Activated CD4-positive, alpha-beta T cell treated with anti-CD3 and anti-CD28 coated beads for 36 hours (primary cell): Measurements from ENCODE around the gene PON1. TPM values are rescaled to one million over a fixed set of nuclear protein-coding genes. Genes with fewer than 3 reads are reported as not detected.

Source experiments
- ATAC-seq: fragments of 200-7000 bp; cut with Tn5 transposase; one replicate; pipeline ENCODE4 v1.10.0; 2021; ENCODE audit warnings: mild to moderate bottlenecking, moderate library complexity
- CTCF ChIA-PET: fragments of 350-600 bp; sonication (Branson Sonifier 250); formaldehyde crosslinking; loops from one replicate; lab custom pipeline; 2021; ENCODE audit warnings: antibody characterized with exemption; lab: Charles Lee
- POLR2A ChIA-PET: fragments of 350-600 bp; sonication (Branson Sonifier 250); formaldehyde crosslinking; loops from one replicate; lab custom pipeline; 2021; ENCODE audit warnings: antibody characterized with exemption, inconsistent platforms; lab: Charles Lee
- DNase-seq: peaks from one replicate; pipeline ENCODE4 v3.0.0-alpha.2; 2020
- H3K27ac Mint-ChIP-seq: one replicate; pipeline ENCODE4 v1.8.0; 2021; ENCODE audit warnings: mixed read lengths
- H3K27me3 Mint-ChIP-seq: one replicate; pipeline ENCODE4 v1.8.0; 2021; ENCODE audit warnings: mixed read lengths
- H3K36me3 Mint-ChIP-seq: one replicate; pipeline ENCODE4 v1.8.0; 2021; ENCODE audit warnings: low read depth, mixed read lengths
- H3K4me1 Mint-ChIP-seq: one replicate; pipeline ENCODE4 v1.8.0; 2021; ENCODE audit warnings: mixed read lengths
- H3K4me3 Mint-ChIP-seq: one replicate; pipeline ENCODE4 v1.8.0; 2021; ENCODE audit warnings: mild to moderate bottlenecking, moderate library complexity, mixed read lengths
- H3K9me3 Mint-ChIP-seq: one replicate; pipeline ENCODE4 v1.8.0; 2021; ENCODE audit warnings: low read depth, mixed read lengths
- intact Hi-C, 2 experiments: fragments of 100-400 bp; cut with DNase I in 1 of 2; cut with micrococcal nuclease in 1 of 2; formaldehyde crosslinking; loops; one replicate each; pipeline versions ENCODE4 v1.14.2 to v1.15.1; 2022 to 2024; cut with DNase I, micrococcal nuclease
- total RNA-seq, 2 experiments: library from RNA; stranded (reverse); gene quantifications; one replicate each; pipeline ENCODE4 v1.2.3, GENCODE V29; 2021

The PON1 gene
- total RNA-seq, 2 experiments from 2014 or later = not detected

- DNase-seq (no peak), ATAC-seq (no peak)
- ChIA-PET POLR2A (no interaction called here), CTCF (no interaction called here)
- Mint-ChIP-seq H3K27me3 (peaks cover 3% of the 10 kb centered on the region), H3K36me3 (no peaks in the 10 kb centered on the region), H3K4me3 (no peak overlapping the region), H3K4me1 (no peaks in the 10 kb centered on the region), H3K9me3 (no peaks in the 10 kb centered on the region), H3K27ac (no peak overlapping the region)
- intact Hi-C loops = no loop called here
Measured at GRCh38 chr7:95317546-95317945, 6.8 kb downstream of the PON1 start.

- ChIA-PET CTCF (no interaction called here), POLR2A (no interaction called here)
- no peak for ATAC-seq
- H3K27ac Mint-ChIP-seq = no peak overlapping the region
- H3K4me3 Mint-ChIP-seq = no peak overlapping the region
- H3K9me3 Mint-ChIP-seq = no peaks in the 10 kb centered on the region
- H3K27me3 Mint-ChIP-seq = peaks cover 3% of the 10 kb centered on the region
- no peaks in the 10 kb centered on the region for H3K36me3 Mint-ChIP-seq
- DNase-seq = no peak
- no peaks in the 10 kb centered on the region for H3K4me1 Mint-ChIP-seq
- intact Hi-C loops = no loop called here
Measured at GRCh38 chr7:95316588-95316987, 7.7 kb downstream of the PON1 start.

GRCh38 chr7:95312561-95312960 lies 11.8 kb downstream of the PON1 start:
- Mint-ChIP-seq H3K4me1 (no peaks in the 10 kb centered on the region), H3K27ac (no peak overlapping the region), H3K27me3 (peaks cover 3% of the 10 kb centered on the region), H3K36me3 (no peaks in the 10 kb centered on the region), H3K9me3 (no peaks in the 10 kb centered on the region), H3K4me3 (no peak overlapping the region)
- POLR2A ChIA-PET = no interaction called here
- CTCF ChIA-PET = no interaction called here
- intact Hi-C loops = no loop called here
- DNase-seq (no peak), ATAC-seq (no peak)

- no peak overlapping the region for H3K4me3 Mint-ChIP-seq
- no peak overlapping the region for H3K27ac Mint-ChIP-seq
- H3K4me1 Mint-ChIP-seq = no peaks in the 10 kb centered on the region
- ATAC-seq = no peak
- no peaks in the 10 kb centered on the region for H3K36me3 Mint-ChIP-seq
- H3K9me3 Mint-ChIP-seq = no peaks in the 10 kb centered on the region
- CTCF ChIA-PET = no interaction called here
- H3K27me3 Mint-ChIP-seq = peaks cover 3% of the 10 kb centered on the region
- intact Hi-C loops = no loop called here
- DNase-seq = no peak
- POLR2A ChIA-PET = no interaction called here
Measured at GRCh38 chr7:95311389-95311788, 12.9 kb downstream of the PON1 start.

GRCh38 chr7:95309951-95310350 lies 14.4 kb downstream of the PON1 start:
- Mint-ChIP-seq H3K4me3 (no peak overlapping the region), H3K9me3 (no peaks in the 10 kb centered on the region), H3K27ac (no peak overlapping the region), H3K27me3 (peaks cover 9% of the 10 kb centered on the region), H3K4me1 (peaks cover under 1% of the 10 kb centered on the region), H3K36me3 (no peaks in the 10 kb centered on the region)
- no peak for DNase-seq
- CTCF ChIA-PET = no interaction called here
- POLR2A ChIA-PET = no interaction called here
- ATAC-seq = no peak
- intact Hi-C loops = no loop called here

GRCh38 chr7:95304990-95305389 lies 19.3 kb downstream of the PON1 start:
- no peak overlapping the region for H3K27ac Mint-ChIP-seq
- H3K36me3 Mint-ChIP-seq = no peaks in the 10 kb centered on the region
- ChIA-PET CTCF (no interaction called here), POLR2A (no interaction called here)
- intact Hi-C loops = no loop called here
- ATAC-seq = no peak
- no peaks in the 10 kb centered on the region for H3K9me3 Mint-ChIP-seq
- H3K27me3 Mint-ChIP-seq = peaks cover 12% of the 10 kb centered on the region
- DNase-seq = peak; percentile 25
- H3K4me3 Mint-ChIP-seq = no peak overlapping the region
- H3K4me1 Mint-ChIP-seq = peaks cover 4% of the 10 kb centered on the region

- no peak overlapping the region for H3K4me3 Mint-ChIP-seq
- no peak overlapping the region for H3K27ac Mint-ChIP-seq
- CTCF ChIA-PET = interaction anchor here (0.6 kb wide), 1 partner anchor 176 kb away, joined by 4 read pairs; no protein-coding TSS in a partner anchor
- POLR2A ChIA-PET = no interaction called here
- peaks cover 4% of the 10 kb centered on the region for H3K4me1 Mint-ChIP-seq
- peaks cover 16% of the 10 kb centered on the region for H3K27me3 Mint-ChIP-seq
- ATAC-seq (no peak), DNase-seq (no peak)
- intact Hi-C loops = no loop called here
- H3K9me3 Mint-ChIP-seq = no peaks in the 10 kb centered on the region
- no peaks in the 10 kb centered on the region for H3K36me3 Mint-ChIP-seq
Measured at GRCh38 chr7:95303013-95303905, 21.1 kb downstream of the PON1 start.

- POLR2A ChIA-PET = no interaction called here
- Mint-ChIP-seq H3K27ac (no peak overlapping the region), H3K27me3 (peaks cover 11% of the 10 kb centered on the region), H3K36me3 (no peaks in the 10 kb centered on the region), H3K4me1 (no peaks in the 10 kb centered on the region), H3K4me3 (no peak overlapping the region), H3K9me3 (no peaks in the 10 kb centered on the region)
- CTCF ChIA-PET = no interaction called here
- intact Hi-C loops = no loop called here
- ATAC-seq (no peak), DNase-seq (no peak)
Measured at GRCh38 chr7:95298091-95298490, 26.2 kb downstream of the PON1 start.

- intact Hi-C loops = no loop called here
- Mint-ChIP-seq H3K27ac (no peak overlapping the region), H3K4me1 (no peaks in the 10 kb centered on the region), H3K36me3 (no peaks in the 10 kb centered on the region), H3K4me3 (no peak overlapping the region), H3K9me3 (no peaks in the 10 kb centered on the region), H3K27me3 (peaks cover 11% of the 10 kb centered on the region)
- ATAC-seq (no peak), DNase-seq (no peak)
- ChIA-PET POLR2A (no interaction called here), CTCF (no interaction called here)
Measured at GRCh38 chr7:95297041-95297440, 27.3 kb downstream of the PON1 start.

GRCh38 chr7:95296456-95296855 lies 27.9 kb downstream of the PON1 start:
- no peaks in the 10 kb centered on the region for H3K4me1 Mint-ChIP-seq
- peaks cover 11% of the 10 kb centered on the region for H3K27me3 Mint-ChIP-seq
- no peak overlapping the region for H3K4me3 Mint-ChIP-seq
- no peaks in the 10 kb centered on the region for H3K36me3 Mint-ChIP-seq
- CTCF ChIA-PET = interaction anchor here (1.2 kb wide), 1 partner anchor 27 kb away, joined by 3 read pairs; no protein-coding TSS in a partner anchor
- POLR2A ChIA-PET = no interaction called here
- ATAC-seq = no peak
- intact Hi-C loops = no loop called here
- DNase-seq = no peak
- H3K27ac Mint-ChIP-seq = no peak overlapping the region
- no peaks in the 10 kb centered on the region for H3K9me3 Mint-ChIP-seq

- ATAC-seq = no peak
- intact Hi-C loops = no loop called here
- CTCF ChIA-PET = interaction anchor here (1.2 kb wide), 1 partner anchor 28 kb away, joined by 3 read pairs; no protein-coding TSS in a partner anchor
Measured at GRCh38 chr7:95295397-95295796, 28.9 kb downstream of the PON1 start.

GRCh38 chr7:95290166-95290830 lies 34.0 kb downstream of the PON1 start:
- ATAC-seq (no peak), DNase-seq (no peak)
- ChIA-PET POLR2A (no interaction called here), CTCF (no interaction called here)
- intact Hi-C loops = no loop called here
- Mint-ChIP-seq H3K4me3 (no peak overlapping the region), H3K9me3 (no peaks in the 10 kb centered on the region), H3K27me3 (peaks cover 10% of the 10 kb centered on the region), H3K4me1 (no peaks in the 10 kb centered on the region), H3K36me3 (no peaks in the 10 kb centered on the region), H3K27ac (no peak overlapping the region)

More at GRCh38 chr7:95295397-95295796, 28.9 kb downstream of the PON1 start:
- H3K27me3 Mint-ChIP-seq = peaks cover 8% of the 10 kb centered on the region
- H3K36me3 Mint-ChIP-seq = no peaks in the 10 kb centered on the region
- no peaks in the 10 kb centered on the region for H3K9me3 Mint-ChIP-seq
- DNase-seq = no peak
- POLR2A ChIA-PET = no interaction called here
- H3K4me3 Mint-ChIP-seq = no peak overlapping the region
- no peaks in the 10 kb centered on the region for H3K4me1 Mint-ChIP-seq
- H3K27ac Mint-ChIP-seq = no peak overlapping the region
